ENCODE measurements around the gene VKORC1L1. TPM values are rescaled to one million over a fixed set of nuclear protein-coding genes. Genes with fewer than 3 reads are reported as not detected.

VKORC1L1 gene
- total and polyA plus RNA-seq, 4 donors: 9.8 to 14.6 (median 11.7) TPM

DNA sequence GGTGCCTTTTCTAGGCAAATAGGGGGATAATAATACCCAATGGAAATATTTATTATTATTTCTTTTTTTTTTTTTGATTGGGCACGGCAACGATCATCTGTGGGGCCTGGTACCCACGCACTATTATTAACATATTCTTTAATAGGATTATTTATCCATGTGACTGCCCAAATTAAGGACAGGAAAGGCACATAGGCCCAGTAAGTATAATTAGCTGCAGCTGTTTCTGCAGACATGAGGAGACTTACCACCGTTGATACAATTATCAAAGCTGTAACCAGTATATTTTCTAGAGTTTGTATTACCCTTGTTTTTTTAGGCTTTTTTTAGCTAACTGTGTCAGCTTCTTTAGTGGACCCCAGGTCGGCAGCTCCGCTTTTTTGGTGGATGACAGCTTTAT is 134.4 kb downstream of the VKORC1L1 start:
- WGBS: 95% methylated on average over 6 of the region's 6 CpGs
- Histone ChIP-seq H3K36me3 (ENCODE audit: control insufficient read depth in 4 of 4, insufficient read depth in 3 of 4, low read depth in 1 of 4, low read length in 3 of 4) (no peaks in the 10 kb centered on the region), H3K27ac (ENCODE audit: low read depth in 1 of 2, low read length in 2 of 2) (no peak overlapping the region), H3K4me1 (ENCODE audit: control insufficient read depth in 4 of 4, insufficient read depth in 4 of 4, low read length in 3 of 4) (peaks cover 0 to 16% (median 8%) of the 10 kb centered on the region in 4 donors), H3K4me3 (ENCODE audit: low read depth in 1 of 3, low read length in 3 of 3) (no peak overlapping the region), H3K27me3 (ENCODE audit: control insufficient read depth in 4 of 4, insufficient read depth in 4 of 4, low read length in 3 of 4) (no peaks in the 10 kb centered on the region), H3K9me3 (ENCODE audit: control insufficient read depth in 4 of 4, low read length in 3 of 4) (no peaks in the 10 kb centered on the region), H3K9ac (ENCODE audit: low read depth in 1 of 2, low read length in 2 of 2) (no peak overlapping the region)
- DNase-seq (ENCODE audit: low spot score): no peak
- TF ChIP-seq FOXA1 (IDR thresholded peaks at IDR 0.05) (no peak), TAF1 (conservative IDR thresholded peaks at IDR 0.05) (no peak), NR2F2 (IDR thresholded peaks at IDR 0.05) (no peak), YY1 (IDR thresholded peaks at IDR 0.05) (no peak), RAD21 (IDR thresholded peaks at IDR 0.05) (no peak), SP1 (IDR thresholded peaks at IDR 0.05) (no peak), HNF4G (IDR thresholded peaks at IDR 0.05) (no peak), EGR1 (IDR thresholded peaks at IDR 0.05; ENCODE audit: low read depth in 2 of 2) (no peak), HNF4A (conservative IDR thresholded peaks at IDR 0.05) (no peak), JUND (IDR thresholded peaks at IDR 0.05) (no peak), RXRA (IDR thresholded peaks at IDR 0.05) (no peak), FOXA2 (IDR thresholded peaks at IDR 0.05) (no peak), GABPA (IDR thresholded peaks at IDR 0.05 in 1 of 2, conservative IDR thresholded peaks at IDR 0.05 in 1 of 2) (no peak)
- TF ChIP-seq, protein P1, sequence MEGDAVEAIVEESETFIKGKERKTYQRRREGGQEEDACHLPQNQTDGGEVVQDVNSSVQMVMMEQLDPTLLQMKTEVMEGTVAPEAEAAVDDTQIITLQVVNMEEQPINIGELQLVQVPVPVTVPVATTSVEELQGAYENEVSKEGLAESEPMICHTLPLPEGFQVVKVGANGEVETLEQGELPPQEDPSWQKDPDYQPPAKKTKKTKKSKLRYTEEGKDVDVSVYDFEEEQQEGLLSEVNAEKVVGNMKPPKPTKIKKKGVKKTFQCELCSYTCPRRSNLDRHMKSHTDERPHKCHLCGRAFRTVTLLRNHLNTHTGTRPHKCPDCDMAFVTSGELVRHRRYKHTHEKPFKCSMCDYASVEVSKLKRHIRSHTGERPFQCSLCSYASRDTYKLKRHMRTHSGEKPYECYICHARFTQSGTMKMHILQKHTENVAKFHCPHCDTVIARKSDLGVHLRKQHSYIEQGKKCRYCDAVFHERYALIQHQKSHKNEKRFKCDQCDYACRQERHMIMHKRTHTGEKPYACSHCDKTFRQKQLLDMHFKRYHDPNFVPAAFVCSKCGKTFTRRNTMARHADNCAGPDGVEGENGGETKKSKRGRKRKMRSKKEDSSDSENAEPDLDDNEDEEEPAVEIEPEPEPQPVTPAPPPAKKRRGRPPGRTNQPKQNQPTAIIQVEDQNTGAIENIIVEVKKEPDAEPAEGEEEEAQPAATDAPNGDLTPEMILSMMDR (IDR thresholded peaks at IDR 0.05; ENCODE audit: low read depth, low read length, missing input control): no peak
- TF ChIP-seq, protein P2, sequence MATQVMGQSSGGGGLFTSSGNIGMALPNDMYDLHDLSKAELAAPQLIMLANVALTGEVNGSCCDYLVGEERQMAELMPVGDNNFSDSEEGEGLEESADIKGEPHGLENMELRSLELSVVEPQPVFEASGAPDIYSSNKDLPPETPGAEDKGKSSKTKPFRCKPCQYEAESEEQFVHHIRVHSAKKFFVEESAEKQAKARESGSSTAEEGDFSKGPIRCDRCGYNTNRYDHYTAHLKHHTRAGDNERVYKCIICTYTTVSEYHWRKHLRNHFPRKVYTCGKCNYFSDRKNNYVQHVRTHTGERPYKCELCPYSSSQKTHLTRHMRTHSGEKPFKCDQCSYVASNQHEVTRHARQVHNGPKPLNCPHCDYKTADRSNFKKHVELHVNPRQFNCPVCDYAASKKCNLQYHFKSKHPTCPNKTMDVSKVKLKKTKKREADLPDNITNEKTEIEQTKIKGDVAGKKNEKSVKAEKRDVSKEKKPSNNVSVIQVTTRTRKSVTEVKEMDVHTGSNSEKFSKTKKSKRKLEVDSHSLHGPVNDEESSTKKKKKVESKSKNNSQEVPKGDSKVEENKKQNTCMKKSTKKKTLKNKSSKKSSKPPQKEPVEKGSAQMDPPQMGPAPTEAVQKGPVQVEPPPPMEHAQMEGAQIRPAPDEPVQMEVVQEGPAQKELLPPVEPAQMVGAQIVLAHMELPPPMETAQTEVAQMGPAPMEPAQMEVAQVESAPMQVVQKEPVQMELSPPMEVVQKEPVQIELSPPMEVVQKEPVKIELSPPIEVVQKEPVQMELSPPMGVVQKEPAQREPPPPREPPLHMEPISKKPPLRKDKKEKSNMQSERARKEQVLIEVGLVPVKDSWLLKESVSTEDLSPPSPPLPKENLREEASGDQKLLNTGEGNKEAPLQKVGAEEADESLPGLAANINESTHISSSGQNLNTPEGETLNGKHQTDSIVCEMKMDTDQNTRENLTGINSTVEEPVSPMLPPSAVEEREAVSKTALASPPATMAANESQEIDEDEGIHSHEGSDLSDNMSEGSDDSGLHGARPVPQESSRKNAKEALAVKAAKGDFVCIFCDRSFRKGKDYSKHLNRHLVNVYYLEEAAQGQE (IDR thresholded peaks at IDR 0.05): no peak
- TF ChIP-seq, protein P3, sequence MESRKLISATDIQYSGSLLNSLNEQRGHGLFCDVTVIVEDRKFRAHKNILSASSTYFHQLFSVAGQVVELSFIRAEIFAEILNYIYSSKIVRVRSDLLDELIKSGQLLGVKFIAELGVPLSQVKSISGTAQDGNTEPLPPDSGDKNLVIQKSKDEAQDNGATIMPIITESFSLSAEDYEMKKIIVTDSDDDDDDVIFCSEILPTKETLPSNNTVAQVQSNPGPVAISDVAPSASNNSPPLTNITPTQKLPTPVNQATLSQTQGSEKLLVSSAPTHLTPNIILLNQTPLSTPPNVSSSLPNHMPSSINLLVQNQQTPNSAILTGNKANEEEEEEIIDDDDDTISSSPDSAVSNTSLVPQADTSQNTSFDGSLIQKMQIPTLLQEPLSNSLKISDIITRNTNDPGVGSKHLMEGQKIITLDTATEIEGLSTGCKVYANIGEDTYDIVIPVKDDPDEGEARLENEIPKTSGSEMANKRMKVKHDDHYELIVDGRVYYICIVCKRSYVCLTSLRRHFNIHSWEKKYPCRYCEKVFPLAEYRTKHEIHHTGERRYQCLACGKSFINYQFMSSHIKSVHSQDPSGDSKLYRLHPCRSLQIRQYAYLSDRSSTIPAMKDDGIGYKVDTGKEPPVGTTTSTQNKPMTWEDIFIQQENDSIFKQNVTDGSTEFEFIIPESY (IDR thresholded peaks at IDR 0.05): no peak
- TF ChIP-seq, protein P4, sequence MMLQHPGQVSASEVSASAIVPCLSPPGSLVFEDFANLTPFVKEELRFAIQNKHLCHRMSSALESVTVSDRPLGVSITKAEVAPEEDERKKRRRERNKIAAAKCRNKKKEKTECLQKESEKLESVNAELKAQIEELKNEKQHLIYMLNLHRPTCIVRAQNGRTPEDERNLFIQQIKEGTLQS (IDR thresholded peaks at IDR 0.05): no peak
- TF ChIP-seq, protein P5, sequence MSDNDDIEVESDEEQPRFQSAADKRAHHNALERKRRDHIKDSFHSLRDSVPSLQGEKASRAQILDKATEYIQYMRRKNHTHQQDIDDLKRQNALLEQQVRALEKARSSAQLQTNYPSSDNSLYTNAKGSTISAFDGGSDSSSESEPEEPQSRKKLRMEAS (IDR thresholded peaks at IDR 0.05): no peak

Small RNA genes lying within 50 kb of the gene (small RNA-seq; reads per million reads assigned to genes)
- gene AC073261.1 (not detected), gene RNU6-973P (not detected)

Other genes starting within 250 kb of the VKORC1L1 start
- gene GUSB, start 109.1 kb downstream of the VKORC1L1 start, total RNA-seq: 10 to 100 TPM; 45.2 to 45.7 TPM
- 10 to 100 TPM; 60.4 to 94.7 TPM for gene GUSB, start 109.1 kb downstream of the VKORC1L1 start, polyA plus RNA-seq
- gene ASL, start 202.7 kb downstream of the VKORC1L1 start, total RNA-seq: 100 to 1,000 TPM in 1 of 2 donors, 10 to 100 TPM in 1; 60.3 to 272 TPM
- 100 to 1,000 TPM; 234 to 270 TPM for gene ASL, start 202.7 kb downstream of the VKORC1L1 start, polyA plus RNA-seq
- 10 to 100 TPM; 13.0 to 52.6 TPM for gene CRCP, start 241.8 kb downstream of the VKORC1L1 start, total RNA-seq
- 10 to 100 TPM; 16.6 to 20.2 TPM for gene CRCP, start 241.8 kb downstream of the VKORC1L1 start, polyA plus RNA-seq